ENCODE data around the gene CTU1. TPM values are rescaled to one million over a fixed set of nuclear protein-coding genes. Genes with fewer than 3 reads are reported as not detected.

CTU1 gene
- total RNA-seq, 1 donor from 2014 or later = 8.3 TPM

DNA sequence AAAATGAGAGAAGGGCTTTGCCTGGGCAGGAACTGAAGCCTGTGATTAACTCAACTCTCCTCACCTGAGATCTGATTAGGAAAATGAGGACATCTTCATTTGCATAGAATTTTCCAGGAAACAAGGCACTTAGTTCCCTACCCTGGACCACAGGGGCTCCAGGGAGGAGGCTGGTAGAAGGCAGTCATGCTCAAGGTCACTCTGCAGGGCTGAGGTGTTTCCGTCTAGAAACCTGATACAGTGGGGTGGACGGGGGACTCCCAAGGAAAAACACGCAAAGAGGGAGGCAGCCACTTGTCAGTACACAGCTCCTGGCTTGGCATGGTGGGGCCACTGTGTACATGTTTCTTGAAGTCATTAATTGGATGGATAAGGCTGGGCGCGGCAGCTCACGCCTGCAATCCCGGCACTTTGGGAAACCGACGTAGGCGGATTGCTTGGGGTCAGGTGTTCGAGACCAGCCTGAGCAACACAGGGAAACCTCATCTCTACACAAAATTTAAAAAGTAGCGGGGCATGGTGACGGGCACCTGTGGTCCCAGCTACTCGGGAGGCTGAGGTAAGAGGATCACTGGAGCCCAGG is 31.5 kb downstream of the CTU1 start:
- DNase-seq = no peak
- TF ChIP-seq, protein P1, sequence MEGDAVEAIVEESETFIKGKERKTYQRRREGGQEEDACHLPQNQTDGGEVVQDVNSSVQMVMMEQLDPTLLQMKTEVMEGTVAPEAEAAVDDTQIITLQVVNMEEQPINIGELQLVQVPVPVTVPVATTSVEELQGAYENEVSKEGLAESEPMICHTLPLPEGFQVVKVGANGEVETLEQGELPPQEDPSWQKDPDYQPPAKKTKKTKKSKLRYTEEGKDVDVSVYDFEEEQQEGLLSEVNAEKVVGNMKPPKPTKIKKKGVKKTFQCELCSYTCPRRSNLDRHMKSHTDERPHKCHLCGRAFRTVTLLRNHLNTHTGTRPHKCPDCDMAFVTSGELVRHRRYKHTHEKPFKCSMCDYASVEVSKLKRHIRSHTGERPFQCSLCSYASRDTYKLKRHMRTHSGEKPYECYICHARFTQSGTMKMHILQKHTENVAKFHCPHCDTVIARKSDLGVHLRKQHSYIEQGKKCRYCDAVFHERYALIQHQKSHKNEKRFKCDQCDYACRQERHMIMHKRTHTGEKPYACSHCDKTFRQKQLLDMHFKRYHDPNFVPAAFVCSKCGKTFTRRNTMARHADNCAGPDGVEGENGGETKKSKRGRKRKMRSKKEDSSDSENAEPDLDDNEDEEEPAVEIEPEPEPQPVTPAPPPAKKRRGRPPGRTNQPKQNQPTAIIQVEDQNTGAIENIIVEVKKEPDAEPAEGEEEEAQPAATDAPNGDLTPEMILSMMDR (IDR thresholded peaks at IDR 0.05) = no peak
- Histone ChIP-seq H3K27me3 (ENCODE audit: low read depth) (no peaks in the 10 kb centered on the region), H3K4me1 (no peaks in the 10 kb centered on the region), H3K27ac (no peak overlapping the region), H3K36me3 (no peaks in the 10 kb centered on the region), H3K4me3 (no peak overlapping the region), H3K9me3 (peaks cover 14% of the 10 kb centered on the region)
- intact Hi-C loops (cut with DNase I) = no loop called here
- ATAC-seq = no peak

DNA sequence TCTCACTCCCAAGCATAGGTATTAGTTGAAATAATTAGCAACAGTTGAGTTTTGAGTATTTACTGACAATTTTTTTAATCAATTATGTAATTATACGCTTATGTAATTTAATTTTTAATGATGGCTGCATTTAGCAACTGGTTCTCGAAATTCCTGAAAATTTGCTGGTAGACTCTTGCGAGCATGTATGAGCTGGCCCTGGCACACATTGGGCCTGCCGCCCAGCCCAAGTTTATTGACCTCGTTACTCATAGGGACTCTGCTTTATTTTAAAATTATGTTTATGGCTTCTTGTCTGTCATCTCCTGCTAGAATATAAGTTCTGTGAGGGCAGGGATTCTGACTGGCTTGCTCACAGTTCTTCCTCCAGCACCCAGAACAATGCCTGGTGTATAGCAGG is 32.2 kb downstream of the CTU1 start:
- TF ChIP-seq, protein P1 (IDR thresholded peaks at IDR 0.05) = no peak
- no peaks in the 10 kb centered on the region for H3K27me3 ChIP-seq (ENCODE audit: low read depth)
- no peak overlapping the region for H3K27ac ChIP-seq
- peaks cover 14% of the 10 kb centered on the region for H3K9me3 ChIP-seq
- ATAC-seq (no peak), DNase-seq (no peak)
- H3K36me3 ChIP-seq = no peaks in the 10 kb centered on the region
- intact Hi-C loops (cut with DNase I) = no loop called here
- no peaks in the 10 kb centered on the region for H3K4me1 ChIP-seq
- no peak overlapping the region for H3K4me3 ChIP-seq

DNA sequence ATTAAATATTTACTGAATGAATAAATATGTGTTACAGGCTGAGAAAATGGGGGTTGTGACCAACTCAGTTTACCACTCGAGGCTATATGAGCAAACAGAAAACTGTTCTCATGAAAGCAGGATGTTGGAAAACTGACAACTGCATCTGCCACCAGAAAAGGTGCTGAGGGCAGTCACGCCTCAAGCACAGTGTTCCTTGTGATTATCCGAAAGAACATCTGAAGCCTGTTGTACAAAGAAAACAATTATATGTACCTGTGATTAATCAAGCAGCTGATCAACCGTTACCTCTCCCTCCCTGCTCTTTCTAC is 37.2 kb downstream of the CTU1 start:
- H3K27me3 ChIP-seq (ENCODE audit: low read depth) = peaks cover 5% of the 10 kb centered on the region
- ATAC-seq = no peak
- no peaks in the 10 kb centered on the region for H3K4me1 ChIP-seq
- intact Hi-C loops (cut with DNase I) = no loop called here
- peaks cover 14% of the 10 kb centered on the region for H3K9me3 ChIP-seq
- DNase-seq = no peak
- no peak overlapping the region for H3K4me3 ChIP-seq
- H3K27ac ChIP-seq = no peak overlapping the region
- H3K36me3 ChIP-seq = no peaks in the 10 kb centered on the region
- TF ChIP-seq, protein P1 (IDR thresholded peaks at IDR 0.05) = no peak

DNA sequence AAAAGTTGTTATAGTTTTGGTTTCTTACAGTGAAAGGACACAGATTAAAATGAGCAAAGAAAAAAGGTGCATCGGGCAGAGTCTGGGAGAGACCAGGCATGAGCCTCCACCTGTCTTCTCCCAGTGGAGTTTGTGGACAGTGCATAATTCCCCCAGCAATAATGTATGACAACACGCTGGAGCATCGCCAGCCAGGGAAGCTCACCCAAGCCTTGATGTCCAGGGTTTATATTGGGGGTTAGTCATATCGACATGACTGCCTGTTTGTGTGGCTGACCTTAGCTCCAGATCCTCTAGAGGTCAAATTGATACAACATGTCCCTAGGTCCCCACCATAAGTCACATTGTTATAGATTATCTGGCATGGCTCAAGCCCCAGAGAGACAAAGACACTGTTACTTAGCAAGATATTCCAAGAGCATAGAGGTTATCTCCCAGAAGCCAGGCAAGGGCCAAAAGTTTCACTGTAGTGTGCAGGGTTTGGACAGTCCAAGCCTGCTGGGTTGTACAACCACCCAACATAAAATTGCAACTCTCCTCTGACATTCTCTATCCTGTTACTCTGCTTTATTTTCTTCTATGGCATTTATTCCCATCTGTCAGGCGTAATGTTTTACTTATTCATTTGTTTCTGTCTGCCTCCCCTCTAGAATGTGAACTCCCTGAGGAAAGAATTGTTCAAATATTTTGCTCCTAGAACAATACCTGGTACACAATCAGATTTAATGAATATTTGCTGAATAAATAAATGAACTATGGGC is 37.7 kb downstream of the CTU1 start:
- H3K27me3 ChIP-seq (ENCODE audit: low read depth) = peaks cover 11% of the 10 kb centered on the region
- H3K36me3 ChIP-seq = no peaks in the 10 kb centered on the region
- no peak overlapping the region for H3K27ac ChIP-seq
- ATAC-seq = no peak
- TF ChIP-seq, protein P1 (IDR thresholded peaks at IDR 0.05) = no peak
- H3K9me3 ChIP-seq = peaks cover 14% of the 10 kb centered on the region
- H3K4me3 ChIP-seq = no peak overlapping the region
- no peaks in the 10 kb centered on the region for H3K4me1 ChIP-seq
- intact Hi-C loops (cut with DNase I) = no loop called here
- DNase-seq = no peak

DNA sequence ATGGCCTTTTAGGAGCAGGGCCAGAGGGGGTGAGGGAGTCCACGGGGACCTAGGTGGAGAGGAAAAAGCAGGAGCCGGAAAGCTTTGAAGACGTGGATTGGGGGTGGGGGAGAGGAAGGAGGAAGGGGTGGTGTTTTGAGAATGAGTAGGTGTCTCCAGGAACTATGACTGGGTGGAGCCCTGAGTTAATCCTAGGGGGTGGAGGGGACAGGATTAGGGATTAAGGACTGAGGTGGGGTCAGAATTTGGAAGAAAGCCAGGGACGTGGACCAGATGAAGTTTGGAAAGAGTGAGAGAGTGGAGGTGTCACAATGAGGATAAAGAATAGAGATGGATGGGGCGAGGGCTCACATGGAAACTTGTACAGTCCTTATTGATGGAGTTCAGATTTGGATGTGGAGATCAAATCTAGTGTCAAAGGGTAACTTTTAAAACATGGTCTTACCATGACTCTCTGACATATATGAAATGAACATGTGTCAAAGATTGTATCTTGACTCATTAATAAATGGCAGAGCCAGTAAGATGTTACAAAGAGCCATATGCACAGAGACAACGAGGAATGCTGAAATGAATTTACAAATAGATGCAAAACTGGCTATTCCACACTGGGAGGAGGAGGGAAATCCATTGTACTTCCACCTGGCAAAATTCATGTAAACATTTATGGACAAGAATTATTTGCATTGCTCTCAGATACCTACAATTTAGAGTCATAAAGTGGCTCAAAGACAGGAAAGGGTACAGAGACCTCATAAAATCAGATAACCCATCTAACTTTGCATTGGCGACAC is 41.6 kb downstream of the CTU1 start:
- intact Hi-C loops (cut with DNase I) = no loop called here
- Histone ChIP-seq H3K4me1 (peaks cover 7% of the 10 kb centered on the region), H3K9me3 (no peaks in the 10 kb centered on the region), H3K4me3 (no peak overlapping the region), H3K27me3 (ENCODE audit: low read depth) (peaks cover 43% of the 10 kb centered on the region), H3K27ac (no peak overlapping the region), H3K36me3 (no peaks in the 10 kb centered on the region)
- DNase-seq = no peak
- TF ChIP-seq, protein P1 (IDR thresholded peaks at IDR 0.05) = no peak
- no peak for ATAC-seq
